IMR-90 (cell line): ENCODE data around the gene FAM217A. TPM values are rescaled to one million over a fixed set of nuclear protein-coding genes. Genes with fewer than 3 reads are reported as not detected.

Experiments
- ATAC-seq: fragments of 200-7000 bp; cut with Tn5 transposase; 2 replicates; pipeline ENCODE4 v1.9.1; 2020; ENCODE audit warnings: low read depth, mild to moderate bottlenecking, moderate library complexity
- BruUV-seq: library from RNA; stranded (reverse); fragments of 400-500 nt; replicated peaks from 2 replicates; lab custom pipeline; 2021; lab: Mats Ljungman, UMichigan
- CTCF ChIA-PET: fragments of 300-600 bp; formaldehyde crosslinking; extraction: SDS; loops from one replicate; lab custom pipeline; 2021; ENCODE audit warnings: antibody characterized with exemption; lab: Yijun Ruan, JAX
- POLR2A ChIA-PET: fragments of 300-600 bp; sonication (Branson Sonifier 250); formaldehyde crosslinking; loops from one replicate; lab custom pipeline; 2022; ENCODE audit warnings: antibody characterized with exemption; ENCODE audit not compliant: unreplicated experiment; lab: Charles Lee
- DNase-seq: peaks from one replicate; pipeline ENCODE4 v3.0.0; 2013
- H2AFZ ChIP-seq: replicated peaks from 2 replicates; pipeline ENCODE3; 2013; ENCODE audit warnings: low read length, mild to moderate bottlenecking; ENCODE audit not compliant: poor library complexity
- H2AK5ac ChIP-seq: 2 replicates; pipeline ENCODE4 v1.6.1; 2013; ENCODE audit warnings: low read depth, low read length, inconsistent platforms
- H2AK9ac ChIP-seq: replicated peaks from 2 replicates; pipeline ENCODE3; 2013; ENCODE audit warnings: mild to moderate bottlenecking, low read depth, low read length, moderate library complexity; ENCODE audit not compliant: poor library complexity
- H2BK120ac ChIP-seq: 2 replicates; pipeline ENCODE4 v1.6.1; 2013; ENCODE audit warnings: low read depth, low read length, inconsistent platforms
- H2BK15ac ChIP-seq: 3 replicates; pipeline ENCODE4 v1.6.1; 2013; ENCODE audit warnings: low read depth, low read length, inconsistent platforms
- H2BK20ac ChIP-seq: 2 replicates; pipeline ENCODE4 v1.6.1; 2013; ENCODE audit warnings: low read depth, mild to moderate bottlenecking, inconsistent platforms, low read length, moderate library complexity
- H2BK5ac ChIP-seq: 2 replicates; pipeline ENCODE4 v1.6.1; 2013; ENCODE audit warnings: mild to moderate bottlenecking, low read depth, low read length, inconsistent platforms; ENCODE audit not compliant: poor library complexity, severe bottlenecking
- H3K14ac ChIP-seq: replicated peaks from 2 replicates; pipeline ENCODE4 v1.6.1; 2013; ENCODE audit warnings: low read depth, low read length, inconsistent platforms
- H3K18ac ChIP-seq: 2 replicates; pipeline ENCODE4 v1.6.1; 2013; ENCODE audit warnings: low read depth, low read length, control low read depth
- H3K23ac ChIP-seq: 2 replicates; pipeline ENCODE4 v1.6.1; 2013; ENCODE audit warnings: low read depth, low read length, inconsistent platforms
- H3K27ac ChIP-seq: 2 replicates; pipeline ENCODE4 v1.5.1; 2013; ENCODE audit warnings: mild to moderate bottlenecking, control low read depth, low read length; ENCODE audit not compliant: insufficient read depth
- H3K27me3 ChIP-seq: 2 replicates; pipeline ENCODE4 v1.6.1; 2013; ENCODE audit warnings: low read length; ENCODE audit not compliant: control insufficient read depth, insufficient read depth
- H3K36me3 ChIP-seq: 2 replicates; pipeline ENCODE4 v1.6.1; 2013; ENCODE audit warnings: low read length, mixed read lengths; ENCODE audit not compliant: control insufficient read depth, insufficient read depth
- H3K4ac ChIP-seq: 2 replicates; pipeline ENCODE4 v1.6.1; 2013; ENCODE audit warnings: low read depth, low read length, inconsistent platforms
- H3K4me1 ChIP-seq: 2 replicates; pipeline ENCODE4 v1.6.1; 2013; ENCODE audit warnings: low read length, mixed read lengths; ENCODE audit not compliant: control insufficient read depth, insufficient read depth
- H3K4me2 ChIP-seq: 2 replicates; pipeline ENCODE4 v1.6.1; 2013; ENCODE audit warnings: low read depth, mild to moderate bottlenecking, control low read depth, low read length, moderate library complexity
- H3K4me3 ChIP-seq: 2 replicates; pipeline ENCODE4 v1.5.1; 2013; ENCODE audit warnings: low read depth, mild to moderate bottlenecking, control low read depth, low read length, moderate library complexity; ENCODE audit not compliant: insufficient read depth
- H3K56ac ChIP-seq: 2 replicates; pipeline ENCODE4 v1.6.1; 2013; ENCODE audit warnings: low read length, inconsistent platforms; ENCODE audit not compliant: insufficient read depth; ENCODE audit errors: extremely low read depth
- H3K79me1 ChIP-seq, 2 experiments: 2 replicates each; pipeline ENCODE4 v1.6.1; 2013; ENCODE audit warnings: low read length in 2 of 2, inconsistent platforms in 1 of 2, low read depth in 1 of 2
- H3K9ac ChIP-seq: 2 replicates; pipeline ENCODE4 v1.6.1; 2013; ENCODE audit warnings: low read depth, low read length, control low read depth
- H3K9me1 ChIP-seq: 2 replicates; pipeline ENCODE4 v1.6.1; 2013; ENCODE audit warnings: low read length, inconsistent platforms; ENCODE audit not compliant: insufficient read depth
- H3K9me3 ChIP-seq: 2 replicates; pipeline ENCODE4 v1.6.1; 2013; ENCODE audit warnings: low read length; ENCODE audit not compliant: control insufficient read depth, insufficient read depth
- H4K20me1 ChIP-seq: 2 replicates; pipeline ENCODE4 v1.6.1; 2013; ENCODE audit warnings: low read length, inconsistent platforms; ENCODE audit not compliant: insufficient read depth
- H4K5ac ChIP-seq: 2 replicates; pipeline ENCODE4 v1.6.1; 2013; ENCODE audit warnings: mild to moderate bottlenecking, low read depth, low read length, control low read depth
- H4K8ac ChIP-seq, 2 experiments: 2 replicates each; pipeline ENCODE4 v1.6.1; 2013; ENCODE audit warnings: low read depth in 2 of 2, low read length in 2 of 2, control low read depth in 1 of 2, inconsistent platforms in 1 of 2
- H4K91ac ChIP-seq: 2 replicates; pipeline ENCODE4 v1.6.1; 2013; ENCODE audit warnings: low read depth, low read length, inconsistent platforms; ENCODE audit not compliant: insufficient read depth
- MAZ ChIP-seq: IDR thresholded peaks from 2 replicates; pipeline ENCODE4 v1.6.1; 2012; ENCODE audit warnings: low read depth, mild to moderate bottlenecking, low read length, improper control_type of control experiment, moderate library complexity, borderline replicate concordance
- WGBS, 2 experiments: methylation state at CpG; one replicate each; pipeline versions ENCODE4 v1.1.5 to v1.1.7; 2013; ENCODE audit warnings: missing lambda C conversion rate in 2 of 2; ENCODE audit not compliant: insufficient read length in 1 of 2; ENCODE audit errors: extremely low coverage in 2 of 2; 5-methylcytosine and 5-hydroxymethylcytosine counted together
- dilution Hi-C: fragments of 300-500 bp; cut with HindIII; formaldehyde crosslinking; loops from one replicate; pipeline ENCODE4 v1.14.3; 2018; ENCODE audit warnings: low sequenced_read_pairs; ENCODE audit not compliant: unreplicated experiment
- in situ Hi-C: fragments of 300-500 bp; cut with MboI; formaldehyde crosslinking; loops from 3 replicates; pipeline ENCODE4 v1.14.3; 2019; ENCODE audit warnings: low sequenced_read_pairs, inconsistent platforms, mixed read lengths
- intact Hi-C: fragments of 100-400 bp; cut with micrococcal nuclease; formaldehyde crosslinking; loops from 2 replicates; pipeline ENCODE4 v1.10.0; 2022
- polyA plus RNA-seq, 3 experiments: library from polyadenylated mRNA; depleted of rRNA; stranded (reverse); fragments of >200 nt; gene quantifications; 2 replicates each; pipeline ENCODE4 v1.2.3, GENCODE V29; 2012; ENCODE audit warnings: low replicate concordance in 1 of 3
- total RNA-seq: library from RNA; depleted of rRNA; stranded (reverse); fragments of >200 nt; gene quantifications from 2 replicates; pipeline ENCODE4 v1.2.3, GENCODE V29; 2012

The FAM217A gene
- total and polyA plus RNA-seq, 2 of the 4 experiments (the other 2 are of a cell fraction), result not detected

- in situ Hi-C loops (no loop called here), dilution Hi-C loops (no loop called here), intact Hi-C loops (no loop called here)
- no peak overlapping the region for H2BK15ac ChIP-seq
- no peak overlapping the region for H3K14ac ChIP-seq
- H3K27ac ChIP-seq, result no peak overlapping the region
- H3K4me2 ChIP-seq, result no peak overlapping the region
- H3K56ac ChIP-seq, result no peak overlapping the region
- CTCF ChIA-PET, result no interaction called here
- no peak overlapping the region for H3K4me3 ChIP-seq
- no peak overlapping the region for H2AK9ac ChIP-seq
- H3K9ac ChIP-seq, result no peak overlapping the region
- no peak overlapping the region for H4K5ac ChIP-seq
- WGBS, 2 experiments, result no CpG with 5 or more reads among the region's 1 CpG
- no peak overlapping the region for H3K23ac ChIP-seq
- POLR2A ChIA-PET, result no interaction called here
- no peak overlapping the region for H4K8ac ChIP-seq
- peaks cover 44% of the 10 kb centered on the region for H3K36me3 ChIP-seq
- H3K9me1 ChIP-seq, result peaks cover 5% of the 10 kb centered on the region
- DNase-seq, result no peak
- H2BK5ac ChIP-seq, result no peak overlapping the region
- no peak overlapping the region for H2AK5ac ChIP-seq
- peaks cover 35 to 65% of the 10 kb centered on the region in 2 experiments for H3K79me1 ChIP-seq
- H3K27me3 ChIP-seq, result no peaks in the 10 kb centered on the region
- no TSS peak for BruUV-seq
- H3K4me1 ChIP-seq, result no peaks in the 10 kb centered on the region
- H3K4ac ChIP-seq, result no peak overlapping the region
- no peaks in the 10 kb centered on the region for H3K9me3 ChIP-seq
- H4K91ac ChIP-seq, result no peak overlapping the region
- no peak overlapping the region for H3K18ac ChIP-seq
- no peak for TF ChIP-seq MAZ
- no peak; the same call in 1 of the 2 replicates for ATAC-seq
- H4K20me1 ChIP-seq, result peaks cover 26% of the 10 kb centered on the region
- H2BK120ac ChIP-seq, result no peak overlapping the region
- no peak overlapping the region for H2BK20ac ChIP-seq
- H2AFZ ChIP-seq, result no peak overlapping the region
Observed at GRCh38 chr6:4039348-4039747, 39.6 kb downstream of the FAM217A start.
